ENCODE data around the gene CDKN2D.
A peak's percentile ranks its signal among the peaks of the same experiment; 100 is the strongest.
"Not testable (repeated sequence)": the region's sequence is repeated elsewhere in the genome, so short reads cannot be mapped to it uniquely, and the experiment has no call there.

CDKN2D gene

GRCh38 chr19:10552510-10553053 is 16.2 kb downstream of the CDKN2D start:
- Histone ChIP-seq H2BK120ac (ENCODE audit: insufficient read depth, low read length, poor library complexity) (no peak overlapping the region), H3K9ac (ENCODE audit: low read length) (no peak overlapping the region), H3K27me3 (ENCODE audit: insufficient read depth, low read length) (no peaks in the 10 kb centered on the region), H3K9me3 (ENCODE audit: insufficient read depth, low read depth, low read length) (peaks cover 5% of the 10 kb centered on the region), H4K91ac (ENCODE audit: low read depth, low read length) (no peak overlapping the region), H2AFZ (ENCODE audit: insufficient read depth, low read length, poor library complexity) (no peak overlapping the region), H3K36me3 (ENCODE audit: control insufficient read depth in 1 of 2, insufficient read depth in 2 of 2, low read length in 2 of 2) (peaks cover 48 to 61% of the 10 kb centered on the region in 2 experiments), H3K79me2 (ENCODE audit: control insufficient read depth, insufficient read depth, low read length, poor library complexity) (no peaks in the 10 kb centered on the region), H3K4me2 (ENCODE audit: low read length) (no peak overlapping the region), H3K79me1 (ENCODE audit: low read length) (no peaks in the 10 kb centered on the region), H2BK5ac (ENCODE audit: low read depth, low read length, poor library complexity) (no peak overlapping the region), H3K18ac (ENCODE audit: low read length) (no peak overlapping the region), H4K8ac (ENCODE audit: low read depth, low read length) (no peak overlapping the region), H3K14ac (ENCODE audit: low read length) (no peak overlapping the region), H3K23ac (ENCODE audit: low read length) (no peak overlapping the region), H3K4ac (ENCODE audit: low read depth, low read length) (no peak overlapping the region), H2AK5ac (ENCODE audit: low read length) (no peak overlapping the region), H3K27ac (ENCODE audit: low read depth, low read length) (no peak overlapping the region), H2BK12ac (ENCODE audit: low read length) (no peak overlapping the region), H3K4me1 (ENCODE audit: control insufficient read depth in 1 of 2, insufficient read depth in 2 of 2, low read length in 2 of 2) (no peaks in the 10 kb centered on the region), H4K12ac (ENCODE audit: low read depth, low read length) (no peak overlapping the region), H3K4me3 (ENCODE audit: low read depth, low read length) (no peak overlapping the region)
- WGBS (ENCODE audit: extremely low coverage, insufficient coverage, insufficient read length) = no CpG with 5 or more reads among the region's 12 CpGs
- no peak for DNase-seq

- H3K18ac ChIP-seq (ENCODE audit: low read length) = no peak overlapping the region
- H3K14ac ChIP-seq (ENCODE audit: low read length) = no peak overlapping the region
- H4K12ac ChIP-seq (ENCODE audit: low read depth, low read length) = no peak overlapping the region
- H3K4me2 ChIP-seq (ENCODE audit: low read length) = no peak overlapping the region
- H3K27ac ChIP-seq (ENCODE audit: low read depth, low read length) = no peak overlapping the region
- no peak overlapping the region for H2BK5ac ChIP-seq (ENCODE audit: low read depth, low read length, poor library complexity)
- H3K9me3 ChIP-seq (ENCODE audit: insufficient read depth, low read depth, low read length) = peaks cover 3% of the 10 kb centered on the region
- H3K27me3 ChIP-seq (ENCODE audit: insufficient read depth, low read length) = no peaks in the 10 kb centered on the region
- H4K8ac ChIP-seq (ENCODE audit: low read depth, low read length) = no peak overlapping the region
- H3K4me3 ChIP-seq (ENCODE audit: low read depth, low read length) = no peak overlapping the region
- peak; percentile 84 to 89 for DNase-seq
- H2BK120ac ChIP-seq (ENCODE audit: insufficient read depth, low read length, poor library complexity) = no peak overlapping the region
- H2BK12ac ChIP-seq (ENCODE audit: low read length) = no peak overlapping the region
- no peak overlapping the region for H2AK5ac ChIP-seq (ENCODE audit: low read length)
- WGBS (ENCODE audit: extremely low coverage, insufficient coverage, insufficient read length) = no CpG with 5 or more reads among the region's 12 CpGs
- peaks cover 49 to 63% of the 10 kb centered on the region in 2 experiments for H3K36me3 ChIP-seq (ENCODE audit: control insufficient read depth in 1 of 2, insufficient read depth in 2 of 2, low read length in 2 of 2)
- H3K79me1 ChIP-seq (ENCODE audit: low read length) = no peaks in the 10 kb centered on the region
- no peaks in the 10 kb centered on the region for H3K4me1 ChIP-seq (ENCODE audit: control insufficient read depth in 1 of 2, insufficient read depth in 2 of 2, low read length in 2 of 2)
- H2AFZ ChIP-seq (ENCODE audit: insufficient read depth, low read length, poor library complexity) = no peak overlapping the region
- H3K23ac ChIP-seq (ENCODE audit: low read length) = no peak overlapping the region
- no peak overlapping the region for H3K9ac ChIP-seq (ENCODE audit: low read length)
- H3K4ac ChIP-seq (ENCODE audit: low read depth, low read length) = no peak overlapping the region
- no peak overlapping the region for H4K91ac ChIP-seq (ENCODE audit: low read depth, low read length)
- no peaks in the 10 kb centered on the region for H3K79me2 ChIP-seq (ENCODE audit: control insufficient read depth, insufficient read depth, low read length, poor library complexity)
Observed at GRCh38 chr19:10551698-10552301, 17.0 kb downstream of the CDKN2D start.

- not testable (repeated sequence) for H2AFZ ChIP-seq (ENCODE audit: insufficient read depth, low read length, poor library complexity); H3K9me3 ChIP-seq (ENCODE audit: insufficient read depth, low read depth, low read length); H3K14ac ChIP-seq (ENCODE audit: low read length); H3K4me3 ChIP-seq (ENCODE audit: low read depth, low read length); H2BK120ac ChIP-seq (ENCODE audit: insufficient read depth, low read length, poor library complexity); H2AK5ac ChIP-seq (ENCODE audit: low read length); H3K18ac ChIP-seq (ENCODE audit: low read length); H3K23ac ChIP-seq (ENCODE audit: low read length); H3K27me3 ChIP-seq (ENCODE audit: insufficient read depth, low read length); H3K27ac ChIP-seq (ENCODE audit: low read depth, low read length); H4K8ac ChIP-seq (ENCODE audit: low read depth, low read length); H2BK5ac ChIP-seq (ENCODE audit: low read depth, low read length, poor library complexity); H3K79me2 ChIP-seq (ENCODE audit: control insufficient read depth, insufficient read depth, low read length, poor library complexity); H3K4me2 ChIP-seq (ENCODE audit: low read length); H2BK12ac ChIP-seq (ENCODE audit: low read length); DNase-seq; H4K12ac ChIP-seq (ENCODE audit: low read depth, low read length); H3K79me1 ChIP-seq (ENCODE audit: low read length); H3K4ac ChIP-seq (ENCODE audit: low read depth, low read length); H4K91ac ChIP-seq (ENCODE audit: low read depth, low read length); H3K4me1 ChIP-seq (ENCODE audit: control insufficient read depth in 1 of 2, insufficient read depth in 2 of 2, low read length in 2 of 2); H3K9ac ChIP-seq (ENCODE audit: low read length)
- peaks cover 49 to 63% of the 10 kb centered on the region in 2 experiments for H3K36me3 ChIP-seq (ENCODE audit: control insufficient read depth in 1 of 2, insufficient read depth in 2 of 2, low read length in 2 of 2)
- no CpG with 5 or more reads among the region's 9 CpGs for WGBS (ENCODE audit: extremely low coverage, insufficient coverage, insufficient read length)
Observed at GRCh38 chr19:10551006-10551405, 17.8 kb downstream of the CDKN2D start.

- H3K9me3 ChIP-seq (ENCODE audit: insufficient read depth, low read depth, low read length) = peaks cover 3% of the 10 kb centered on the region
- H3K18ac ChIP-seq (ENCODE audit: low read length) = no peak overlapping the region
- no peak overlapping the region for H2AFZ ChIP-seq (ENCODE audit: insufficient read depth, low read length, poor library complexity)
- H3K4me2 ChIP-seq (ENCODE audit: low read length) = no peak overlapping the region
- no peaks in the 10 kb centered on the region for H3K4me1 ChIP-seq (ENCODE audit: control insufficient read depth in 1 of 2, insufficient read depth in 2 of 2, low read length in 2 of 2)
- H3K9ac ChIP-seq (ENCODE audit: low read length) = no peak overlapping the region
- no peak overlapping the region for H3K4me3 ChIP-seq (ENCODE audit: low read depth, low read length)
- no peak overlapping the region for H2AK5ac ChIP-seq (ENCODE audit: low read length)
- no peak overlapping the region for H3K14ac ChIP-seq (ENCODE audit: low read length)
- no peak overlapping the region for H2BK12ac ChIP-seq (ENCODE audit: low read length)
- no peak overlapping the region for H3K4ac ChIP-seq (ENCODE audit: low read depth, low read length)
- no peak overlapping the region for H4K8ac ChIP-seq (ENCODE audit: low read depth, low read length)
- H3K79me1 ChIP-seq (ENCODE audit: low read length) = no peaks in the 10 kb centered on the region
- no peak overlapping the region for H3K27ac ChIP-seq (ENCODE audit: low read depth, low read length)
- H3K79me2 ChIP-seq (ENCODE audit: control insufficient read depth, insufficient read depth, low read length, poor library complexity) = no peaks in the 10 kb centered on the region
- no CpG with 5 or more reads among the region's 6 CpGs for whole genome bisulfite sequencing (ENCODE audit: extremely low coverage, insufficient coverage, insufficient read length)
- H2BK5ac ChIP-seq (ENCODE audit: low read depth, low read length, poor library complexity) = no peak overlapping the region
- no peak overlapping the region for H4K91ac ChIP-seq (ENCODE audit: low read depth, low read length)
- no peaks in the 10 kb centered on the region for H3K27me3 ChIP-seq (ENCODE audit: insufficient read depth, low read length)
- no peak for DNase-seq
- no peak overlapping the region for H2BK120ac ChIP-seq (ENCODE audit: insufficient read depth, low read length, poor library complexity)
- no peak overlapping the region for H3K23ac ChIP-seq (ENCODE audit: low read length)
- no peak overlapping the region for H4K12ac ChIP-seq (ENCODE audit: low read depth, low read length)
- H3K36me3 ChIP-seq (ENCODE audit: control insufficient read depth in 1 of 2, insufficient read depth in 2 of 2, low read length in 2 of 2) = peaks cover 44 to 57% of the 10 kb centered on the region in 2 experiments
Observed at GRCh38 chr19:10550336-10550735, 18.4 kb downstream of the CDKN2D start.

Data from trophoblast cell (in vitro differentiated cells and primary cell).